ENCODE data around the gene SNAP91.

DNA sequence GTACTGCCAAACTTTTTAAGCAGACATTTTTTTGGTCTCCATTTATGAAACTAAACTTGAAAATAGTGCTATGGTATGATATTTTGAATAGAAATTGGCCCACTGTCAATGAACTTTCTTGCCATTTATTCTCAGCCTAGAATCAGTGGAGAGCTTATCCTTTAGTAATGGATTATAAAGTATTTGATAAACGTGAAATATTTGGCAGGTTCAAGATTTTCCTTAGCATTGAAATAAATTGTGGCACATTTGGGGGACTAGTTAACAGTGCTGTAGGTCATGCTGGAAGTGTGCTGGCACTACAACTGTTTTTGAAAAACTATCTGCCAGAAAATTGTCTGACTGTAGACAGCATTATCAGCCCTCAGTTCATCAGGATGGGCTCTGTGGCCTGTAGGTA lies 194.4 kb downstream of the SNAP91 start:
- TF ChIP-seq, protein P1, sequence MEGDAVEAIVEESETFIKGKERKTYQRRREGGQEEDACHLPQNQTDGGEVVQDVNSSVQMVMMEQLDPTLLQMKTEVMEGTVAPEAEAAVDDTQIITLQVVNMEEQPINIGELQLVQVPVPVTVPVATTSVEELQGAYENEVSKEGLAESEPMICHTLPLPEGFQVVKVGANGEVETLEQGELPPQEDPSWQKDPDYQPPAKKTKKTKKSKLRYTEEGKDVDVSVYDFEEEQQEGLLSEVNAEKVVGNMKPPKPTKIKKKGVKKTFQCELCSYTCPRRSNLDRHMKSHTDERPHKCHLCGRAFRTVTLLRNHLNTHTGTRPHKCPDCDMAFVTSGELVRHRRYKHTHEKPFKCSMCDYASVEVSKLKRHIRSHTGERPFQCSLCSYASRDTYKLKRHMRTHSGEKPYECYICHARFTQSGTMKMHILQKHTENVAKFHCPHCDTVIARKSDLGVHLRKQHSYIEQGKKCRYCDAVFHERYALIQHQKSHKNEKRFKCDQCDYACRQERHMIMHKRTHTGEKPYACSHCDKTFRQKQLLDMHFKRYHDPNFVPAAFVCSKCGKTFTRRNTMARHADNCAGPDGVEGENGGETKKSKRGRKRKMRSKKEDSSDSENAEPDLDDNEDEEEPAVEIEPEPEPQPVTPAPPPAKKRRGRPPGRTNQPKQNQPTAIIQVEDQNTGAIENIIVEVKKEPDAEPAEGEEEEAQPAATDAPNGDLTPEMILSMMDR (IDR thresholded peaks at IDR 0.05 in 4 of 5, conservative IDR thresholded peaks at IDR 0.05 in 1 of 5): no peak
- TF ChIP-seq POLR2A (IDR thresholded peaks at IDR 0.05): no peak

Measured in gastrocnemius medialis (tissue), 4 donors.